Kidney (tissue), 14 donors: ENCODE data around the gene XRCC3. TPM values are rescaled to one million over a fixed set of nuclear protein-coding genes. Genes with fewer than 3 reads are reported as not detected.

ENCODE experiments used
- DNase-seq, 5 donors: peaks; one replicate each; pipeline ENCODE4 v3.0.0-alpha.2; 2013 to 2020
- FAIRE-seq: peaks from 2 replicates; lab custom pipeline; 2012; peaks lifted over from hg19 to GRCh38; lab: Jason Lieb, UNC
- H3K27ac ChIP-seq, 2 donors: one replicate each; pipeline ENCODE4 v1.7.0; 2013; ENCODE audit warnings: low read depth in 2 of 2, low read length in 2 of 2, inconsistent platforms in 1 of 2
- H3K27me3 ChIP-seq: one replicate; pipeline ENCODE4 v1.7.1; 2013; ENCODE audit warnings: low read length, inconsistent platforms; ENCODE audit not compliant: control insufficient read depth, insufficient read depth
- H3K36me3 ChIP-seq, 3 donors: one replicate each; pipeline versions ENCODE4 v1.7.0 to v1.7.1; 2013; ENCODE audit warnings: low read length in 3 of 3, control low read depth in 1 of 3, inconsistent platforms in 1 of 3; ENCODE audit not compliant: insufficient read depth in 3 of 3, control insufficient read depth in 2 of 3
- H3K4me1 ChIP-seq, 3 donors: one replicate each; pipeline versions ENCODE4 v1.7.0 to v1.7.1; 2013; ENCODE audit warnings: low read length in 3 of 3, inconsistent platforms in 1 of 3, low read depth in 1 of 3; ENCODE audit not compliant: control insufficient read depth in 2 of 3, insufficient read depth in 2 of 3
- H3K4me3 ChIP-seq, 3 donors: one replicate each; pipeline versions ENCODE4 v1.7.0 to v1.8.1; 2013; ENCODE audit warnings: low read length in 3 of 3, control low read depth in 1 of 3, inconsistent platforms in 1 of 3
- H3K9ac ChIP-seq, 3 donors: one replicate each; pipeline versions ENCODE4 v1.7.0 to v1.7.1; 2013; ENCODE audit warnings: low read length in 3 of 3, control low read depth in 1 of 3, inconsistent platforms in 1 of 3
- H3K9me3 ChIP-seq, 3 donors: one replicate each; pipeline versions ENCODE4 v1.7.0 to v1.7.1; 2013; ENCODE audit warnings: low read length in 3 of 3, control low read depth in 1 of 3, inconsistent platforms in 1 of 3; ENCODE audit not compliant: control insufficient read depth in 2 of 3, insufficient read depth in 1 of 3
- CTCF ChIP-seq: IDR thresholded peaks from 3 replicates; pipeline ENCODE4 v1.5.1; 2012; ENCODE audit warnings: mild to moderate bottlenecking, moderate library complexity, borderline replicate concordance; ENCODE audit not compliant: insufficient read depth; ENCODE audit errors: extremely low read depth
- intact Hi-C: fragments of 100-400 bp; cut with DNase I; formaldehyde crosslinking; loops from one replicate; pipeline ENCODE4 v1.11.1; 2022
- polyA plus RNA-seq: library from polyadenylated mRNA; stranded (reverse); fragments of 350-450 nt; fragmentation: Illumina TruSeq; extraction: RNeasy Lipid Tissue Mini Kit (QIAGEN cat#74804); gene quantifications from one replicate; pipeline ENCODE4 v1.2.3, GENCODE V29; 2014; ENCODE audit warnings: low read depth, low replicate concordance; ENCODE audit not compliant: insufficient read depth
- total RNA-seq: library from RNA; stranded (reverse); fragmentation: NEBNext Ultra II Directional; extraction: Animal tissue kit (Norgen Biotek cat#: 25700); gene quantifications from one replicate; pipeline ENCODE4 v1.2.1, GENCODE V29; 2021
- donor health status: control.
- donor health status: control.
- donor health status: control.
- donor health status: control.
- donor health status: control.
- donor health status: DM: yes; HTN: yes; CAD: no.
- donor health status: Normal renal cell carcinoma (clear cell type).

Gene XRCC3
- total and polyA plus RNA-seq, 2 donors from 2014 or later = 2.8 to 6.3 TPM

GRCh38 chr14:103679351-103679750 is 35.9 kb downstream of the XRCC3 start:
- FAIRE-seq = no peak
- intact Hi-C loops = no loop called here
- peak in 2 of 5 donors; percentile 43 to 55 for DNase-seq
- H3K9ac ChIP-seq = no peak overlapping the region
- H3K36me3 ChIP-seq = peaks cover 10 to 72% (median 40%) of the 10 kb centered on the region in 3 donors
- H3K4me3 ChIP-seq = no peak overlapping the region
- H3K27ac ChIP-seq = no peak overlapping the region
- no peaks in the 10 kb centered on the region for H3K9me3 ChIP-seq
- TF ChIP-seq CTCF = peak; percentile 33
- no peaks in the 10 kb centered on the region for H3K27me3 ChIP-seq
- H3K4me1 ChIP-seq = no peaks in the 10 kb centered on the region

- Histone ChIP-seq H3K4me1 (no peaks in the 10 kb centered on the region), H3K36me3 (peaks cover 14 to 82% (median 46%) of the 10 kb centered on the region in 3 donors), H3K9ac (no peak overlapping the region), H3K27ac (no peak overlapping the region), H3K9me3 (no peaks in the 10 kb centered on the region), H3K27me3 (no peaks in the 10 kb centered on the region), H3K4me3 (no peak overlapping the region)
- intact Hi-C loops = no loop called here
- no peak for FAIRE-seq
- no peak for DNase-seq
- no peak for TF ChIP-seq CTCF
Measured at GRCh38 chr14:103676881-103677675, 38.2 kb downstream of the XRCC3 start.

- Histone ChIP-seq H3K27ac (no peak overlapping the region), H3K9me3 (no peaks in the 10 kb centered on the region), H3K36me3 (peaks cover 15 to 85% (median 52%) of the 10 kb centered on the region in 3 donors), H3K9ac (no peak overlapping the region), H3K4me1 (no peaks in the 10 kb centered on the region), H3K27me3 (no peaks in the 10 kb centered on the region), H3K4me3 (no peak overlapping the region)
- no peak for TF ChIP-seq CTCF
- intact Hi-C loops = no loop called here
- FAIRE-seq (no peak), DNase-seq (no peak)
Measured at GRCh38 chr14:103675957-103676356, 39.3 kb downstream of the XRCC3 start.
